ENCODE results near the gene PTPRK.

PTPRK gene

GRCh38 chr6:128282961-128283360 is 237.4 kb downstream of the PTPRK start:
- no peaks in the 10 kb centered on the region for H3K79me2 ChIP-seq
- H3K4me1 ChIP-seq = no peaks in the 10 kb centered on the region
- H3K27me3 ChIP-seq (ENCODE audit: control insufficient read depth, insufficient read depth, low read length) = no peaks in the 10 kb centered on the region
- H3K9ac ChIP-seq = no peak overlapping the region
- H3K36me3 ChIP-seq (ENCODE audit: control insufficient read depth, insufficient read depth, low read length) = no peaks in the 10 kb centered on the region
- H3K4me3 ChIP-seq (ENCODE audit: low read depth, low read length) = no peak overlapping the region
- no peaks in the 10 kb centered on the region for H3K9me3 ChIP-seq (ENCODE audit: control insufficient read depth, low read length)
- no peak overlapping the region for H2AFZ ChIP-seq
- no peak overlapping the region for H3K27ac ChIP-seq
- H3K4me2 ChIP-seq (ENCODE audit: low read length) = no peak overlapping the region
- no peak for TF ChIP-seq CTCF (IDR thresholded peaks at IDR 0.05)

GRCh38 chr6:128280960-128281359 is 239.4 kb downstream of the PTPRK start:
- H3K9ac ChIP-seq = no peak overlapping the region
- H3K9me3 ChIP-seq (ENCODE audit: control insufficient read depth, low read length) = no peaks in the 10 kb centered on the region

GRCh38 chr6:128280066-128280465 is 240.3 kb downstream of the PTPRK start:
- H2AFZ ChIP-seq = no peak overlapping the region
- no peak overlapping the region for H3K27ac ChIP-seq
- no peaks in the 10 kb centered on the region for H3K79me2 ChIP-seq
- no peak overlapping the region for H3K9ac ChIP-seq
- H3K9me3 ChIP-seq (ENCODE audit: control insufficient read depth, low read length) = no peaks in the 10 kb centered on the region
- no peak overlapping the region for H3K4me2 ChIP-seq (ENCODE audit: low read length)
- no peak for TF ChIP-seq CTCF (IDR thresholded peaks at IDR 0.05)
- H3K4me3 ChIP-seq (ENCODE audit: low read depth, low read length) = no peak overlapping the region
- no peaks in the 10 kb centered on the region for H3K36me3 ChIP-seq (ENCODE audit: control insufficient read depth, insufficient read depth, low read length)
- no peaks in the 10 kb centered on the region for H3K4me1 ChIP-seq
- no peaks in the 10 kb centered on the region for H3K27me3 ChIP-seq (ENCODE audit: control insufficient read depth, insufficient read depth, low read length)

More at GRCh38 chr6:128280960-128281359, 239.4 kb downstream of the PTPRK start:
- Histone ChIP-seq H3K36me3 (ENCODE audit: control insufficient read depth, insufficient read depth, low read length) (no peaks in the 10 kb centered on the region), H3K27me3 (ENCODE audit: control insufficient read depth, insufficient read depth, low read length) (no peaks in the 10 kb centered on the region), H2AFZ (no peak overlapping the region), H3K4me2 (ENCODE audit: low read length) (no peak overlapping the region), H3K4me3 (ENCODE audit: low read depth, low read length) (no peak overlapping the region), H3K27ac (no peak overlapping the region), H3K4me1 (no peaks in the 10 kb centered on the region), H3K79me2 (no peaks in the 10 kb centered on the region)
- TF ChIP-seq CTCF (IDR thresholded peaks at IDR 0.05) = no peak

- H3K4me2 ChIP-seq (ENCODE audit: low read length) = no peak overlapping the region
- no peaks in the 10 kb centered on the region for H3K9me3 ChIP-seq (ENCODE audit: control insufficient read depth, low read length)
- no peak overlapping the region for H3K4me3 ChIP-seq (ENCODE audit: low read depth, low read length)
- no peaks in the 10 kb centered on the region for H3K36me3 ChIP-seq (ENCODE audit: control insufficient read depth, insufficient read depth, low read length)
- no peak overlapping the region for H3K9ac ChIP-seq
- no peak overlapping the region for H2AFZ ChIP-seq
- no peak overlapping the region for H3K27ac ChIP-seq
- H3K27me3 ChIP-seq (ENCODE audit: control insufficient read depth, insufficient read depth, low read length) = no peaks in the 10 kb centered on the region
- no peaks in the 10 kb centered on the region for H3K79me2 ChIP-seq
- no peak for TF ChIP-seq CTCF (IDR thresholded peaks at IDR 0.05)
- H3K4me1 ChIP-seq = no peaks in the 10 kb centered on the region
Measured at GRCh38 chr6:128278836-128279235, 241.6 kb downstream of the PTPRK start.

GRCh38 chr6:128277379-128277778 is 243.0 kb downstream of the PTPRK start:
- Histone ChIP-seq H2AFZ (no peak overlapping the region), H3K27me3 (ENCODE audit: control insufficient read depth, insufficient read depth, low read length) (no peaks in the 10 kb centered on the region), H3K4me1 (no peaks in the 10 kb centered on the region), H3K9me3 (ENCODE audit: control insufficient read depth, low read length) (no peaks in the 10 kb centered on the region), H3K9ac (no peak overlapping the region), H3K79me2 (no peaks in the 10 kb centered on the region), H3K4me2 (ENCODE audit: low read length) (no peak overlapping the region), H3K4me3 (ENCODE audit: low read depth, low read length) (no peak overlapping the region), H3K36me3 (ENCODE audit: control insufficient read depth, insufficient read depth, low read length) (no peaks in the 10 kb centered on the region), H3K27ac (no peak overlapping the region)
- TF ChIP-seq CTCF (IDR thresholded peaks at IDR 0.05) = no peak

Measured in parathyroid adenoma (tissue), 2 donors.